GM12865 (cell line): ENCODE results near the gene MORC1.
"Not testable (repeated sequence)": the region's sequence is repeated elsewhere in the genome, so short reads cannot be mapped to it uniquely, and the experiment has no call there.

Experiments
- DNase-seq: peaks from one replicate; pipeline ENCODE4 v3.0.0; 2010; ENCODE audit warnings: low read depth
- H3K4me3 ChIP-seq: 2 replicates; pipeline ENCODE4 v1.5.1; 2011; ENCODE audit warnings: mild to moderate bottlenecking, low read depth, low read length, control low read depth
- TF ChIP-seq, protein P1 (sequence below): IDR thresholded peaks from 2 replicates; pipeline ENCODE4 v1.5.1; 2011; ENCODE audit warnings: low read length, control low read depth, low read depth, inconsistent platforms; ENCODE audit not compliant: insufficient read depth; ENCODE audit errors: missing control alignments

Gene MORC1

GRCh38 chr3:109143646-109144045 lies 25.7 kb upstream of the MORC1 start:
- TF ChIP-seq, protein P1, sequence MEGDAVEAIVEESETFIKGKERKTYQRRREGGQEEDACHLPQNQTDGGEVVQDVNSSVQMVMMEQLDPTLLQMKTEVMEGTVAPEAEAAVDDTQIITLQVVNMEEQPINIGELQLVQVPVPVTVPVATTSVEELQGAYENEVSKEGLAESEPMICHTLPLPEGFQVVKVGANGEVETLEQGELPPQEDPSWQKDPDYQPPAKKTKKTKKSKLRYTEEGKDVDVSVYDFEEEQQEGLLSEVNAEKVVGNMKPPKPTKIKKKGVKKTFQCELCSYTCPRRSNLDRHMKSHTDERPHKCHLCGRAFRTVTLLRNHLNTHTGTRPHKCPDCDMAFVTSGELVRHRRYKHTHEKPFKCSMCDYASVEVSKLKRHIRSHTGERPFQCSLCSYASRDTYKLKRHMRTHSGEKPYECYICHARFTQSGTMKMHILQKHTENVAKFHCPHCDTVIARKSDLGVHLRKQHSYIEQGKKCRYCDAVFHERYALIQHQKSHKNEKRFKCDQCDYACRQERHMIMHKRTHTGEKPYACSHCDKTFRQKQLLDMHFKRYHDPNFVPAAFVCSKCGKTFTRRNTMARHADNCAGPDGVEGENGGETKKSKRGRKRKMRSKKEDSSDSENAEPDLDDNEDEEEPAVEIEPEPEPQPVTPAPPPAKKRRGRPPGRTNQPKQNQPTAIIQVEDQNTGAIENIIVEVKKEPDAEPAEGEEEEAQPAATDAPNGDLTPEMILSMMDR: no peak
- H3K4me3 ChIP-seq: no peak overlapping the region
- DNase-seq: no peak

- H3K4me3 ChIP-seq: no peak overlapping the region
- TF ChIP-seq, protein P1: no peak
- no peak for DNase-seq
Measured at GRCh38 chr3:109140318-109140717, 22.4 kb upstream of the MORC1 start.

- no peak overlapping the region for H3K4me3 ChIP-seq
- DNase-seq: no peak
- TF ChIP-seq, protein P1: no peak
Measured at GRCh38 chr3:109137761-109138160, 19.8 kb upstream of the MORC1 start.

DNA sequence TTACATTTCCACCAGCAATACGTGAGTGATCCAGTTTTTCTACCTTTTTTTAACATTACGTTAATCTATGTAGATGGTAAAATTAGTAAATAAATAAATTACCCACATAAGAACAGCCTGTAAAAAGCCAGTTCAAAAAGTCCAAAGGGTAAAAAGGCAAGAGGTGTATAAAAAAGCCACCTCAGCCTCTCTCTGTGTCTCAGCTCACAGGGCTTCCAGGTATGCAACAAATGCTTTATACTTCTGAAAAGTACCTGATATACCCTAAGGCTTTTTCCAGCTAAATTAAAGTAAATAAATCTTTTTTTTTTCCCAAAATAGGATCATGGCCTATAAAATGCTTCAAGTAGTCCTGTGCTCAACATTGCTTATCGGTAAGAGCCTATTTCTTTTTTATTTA lies 18.6 kb upstream of the MORC1 start, which contains the start of gene C3orf85:
Gene C3orf85 (plus strand): TSS at position 197 of the 400 bp plus-strand sequence. CDS start 129 bp downstream, at position 326.
- TF ChIP-seq, protein P1: no peak
- no peak within 1 kb of the TSS for H3K4me3 ChIP-seq
- no peak for DNase-seq

DNA sequence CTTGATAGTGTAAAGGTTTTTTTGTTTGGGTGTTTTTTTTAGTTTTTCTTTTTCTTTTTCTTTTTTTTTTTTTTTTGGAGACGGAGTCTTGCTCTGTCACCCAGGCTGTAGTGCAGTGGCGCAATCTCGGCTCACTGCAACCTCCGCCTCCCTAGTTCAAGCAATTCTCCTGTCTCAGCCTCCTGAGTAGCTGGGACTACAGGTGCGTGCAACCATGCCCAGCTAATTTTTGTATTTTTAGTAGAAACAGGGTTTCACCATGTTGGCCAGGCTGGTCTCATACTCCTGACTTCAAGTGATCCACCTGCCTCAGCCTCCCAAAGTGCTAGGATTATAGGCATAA lies 15.5 kb upstream of the MORC1 start:
- not testable (repeated sequence) for DNase-seq, H3K4me3 ChIP-seq

GRCh38 chr3:109132801-109133473 lies 15.0 kb upstream of the MORC1 start:
- DNase-seq: no peak
- TF ChIP-seq, protein P1: no peak
- no peak overlapping the region for H3K4me3 ChIP-seq

DNA sequence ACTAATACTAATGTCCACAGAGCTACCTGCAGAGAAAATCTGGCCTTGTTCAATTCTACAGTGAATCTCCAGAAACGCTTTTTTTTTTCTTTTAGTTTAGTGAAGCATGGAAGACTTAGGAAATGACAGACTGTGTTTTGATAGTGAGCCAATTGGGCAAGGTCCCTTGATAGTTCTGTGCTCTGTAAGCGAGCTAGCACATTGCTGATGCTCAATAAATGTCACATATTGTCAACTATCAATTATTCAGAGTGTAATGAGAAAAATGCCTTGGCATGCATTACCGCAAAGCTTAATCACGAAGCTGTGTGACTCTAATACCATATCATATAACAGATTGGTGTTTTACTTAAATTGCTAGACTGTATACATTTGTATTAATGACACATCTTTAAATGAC lies 13.3 kb upstream of the MORC1 start:
- H3K4me3 ChIP-seq: no peak overlapping the region
- no peak for DNase-seq
- TF ChIP-seq, protein P1: no peak
